HG03558 (cell line): ENCODE data around the gene LPP.

Source experiments
- ATAC-seq: cut with Tn5 transposase; IDR thresholded peaks from one replicate; pipeline ENCODE4 v1.9.1; 2021; ENCODE audit warnings: moderate number of reproducible peaks; ENCODE audit not compliant: unreplicated experiment; ENCODE audit errors: extremely low read depth

LPP gene

DNA sequence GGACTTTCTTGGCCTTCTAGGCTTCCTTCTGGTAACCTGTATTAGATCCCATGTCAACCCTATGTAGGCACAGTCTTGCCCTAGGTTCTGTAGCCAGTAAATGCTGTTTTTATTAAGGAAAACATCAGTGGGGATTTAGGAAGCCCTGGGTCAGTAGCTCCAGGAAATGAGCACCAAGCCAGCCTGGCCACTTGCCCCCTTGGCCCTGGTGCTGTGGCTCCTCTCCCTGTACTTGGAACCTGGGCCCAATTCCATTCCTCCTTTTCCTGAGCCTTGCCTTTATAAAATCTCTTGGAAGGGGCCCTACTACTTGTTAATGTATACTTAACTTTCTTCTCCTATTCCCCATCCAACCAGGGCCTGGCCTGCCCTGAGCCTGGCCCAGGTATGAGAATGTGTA is 774.0 kb downstream of the LPP start:
- no peak for ATAC-seq

DNA sequence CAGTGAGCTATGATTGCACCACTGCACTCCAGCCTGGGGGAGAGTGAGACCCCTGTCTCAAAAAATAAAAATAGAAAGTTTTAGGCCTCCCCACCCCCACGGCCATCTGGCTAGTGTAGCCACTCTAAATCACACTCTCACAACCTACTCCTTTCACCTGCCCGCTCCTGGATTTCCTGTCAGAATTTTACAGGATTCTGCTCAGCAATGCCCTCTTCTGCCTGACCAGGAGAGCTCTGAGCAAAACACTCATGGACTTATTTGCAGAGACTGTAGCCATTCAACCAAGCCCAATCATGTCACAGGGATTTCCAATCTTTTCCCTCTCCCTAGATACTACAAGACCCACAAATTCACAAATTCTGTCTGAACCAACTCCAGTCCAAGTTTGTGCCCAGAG is 775.2 kb downstream of the LPP start:
- no peak for ATAC-seq

- ATAC-seq = no peak
These were observed 777.1 kb downstream of the LPP start for GRCh38 chr3:188931036-188931435.

DNA sequence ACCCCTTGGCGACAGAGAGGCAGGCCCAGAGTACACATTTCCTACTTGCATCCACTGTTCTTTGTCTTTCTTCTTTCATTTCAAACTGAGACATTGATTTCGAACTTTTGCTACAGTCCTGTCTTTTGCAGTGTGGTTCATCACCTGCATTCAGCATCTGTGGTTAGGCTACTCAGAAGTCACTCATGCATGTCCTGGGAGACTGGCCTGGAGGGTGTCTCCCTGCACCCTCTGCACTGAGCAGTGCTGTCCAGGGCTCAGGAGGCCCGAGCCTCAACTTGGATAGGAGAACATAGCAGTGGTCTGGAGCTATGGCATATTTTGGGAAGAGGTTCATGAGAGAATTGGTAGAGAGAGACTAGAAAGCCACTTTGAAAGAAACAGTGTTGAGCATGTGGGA is 777.6 kb downstream of the LPP start:
- no peak for ATAC-seq

- no peak for ATAC-seq
These were observed 781.0 kb downstream of the LPP start for GRCh38 chr3:188934989-188935388.

DNA sequence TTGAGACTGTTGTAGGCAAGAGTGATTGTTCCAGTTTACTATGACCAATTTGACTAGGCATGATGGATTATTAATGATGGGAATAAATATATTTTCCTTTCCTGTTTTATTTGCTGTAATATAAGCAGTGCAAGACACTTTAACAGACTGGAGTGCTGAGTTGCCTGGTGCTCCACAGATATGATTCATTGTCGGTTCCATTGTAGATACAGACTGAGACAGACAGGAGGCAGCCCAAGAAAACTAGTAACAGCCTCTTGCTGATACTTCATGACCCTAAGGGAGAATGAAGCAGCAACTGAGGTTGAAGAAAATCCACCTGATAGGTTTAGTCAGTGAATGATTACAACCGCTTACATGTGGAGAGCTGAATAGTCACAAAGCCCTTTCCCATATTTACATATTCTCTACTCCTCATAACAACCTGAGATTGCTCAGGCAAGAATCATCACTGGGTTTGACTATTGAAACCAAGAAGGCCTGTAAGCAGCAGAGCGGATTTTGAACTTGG is 782.7 kb downstream of the LPP start:
- ATAC-seq = no peak

GRCh38 chr3:188937389-188937788 is 783.4 kb downstream of the LPP start:
- ATAC-seq = no peak

GRCh38 chr3:188938999-188939398 is 785.0 kb downstream of the LPP start:
- no peak for ATAC-seq

GRCh38 chr3:188939814-188940572 is 786.0 kb downstream of the LPP start:
- no peak for ATAC-seq
